ENCODE results near the gene SPAG9. TPM values are rescaled to one million over a fixed set of nuclear protein-coding genes. Genes with fewer than 3 reads are reported as not detected.
A peak's percentile ranks its signal among the peaks of the same experiment; 100 is the strongest.

Gene SPAG9
- total and polyA plus RNA-seq, 2 of the 8 experiments (the other 6 are each of a cell fraction or from before 2014, with no cell fraction given), result 9.8 to 63.8 TPM

DNA sequence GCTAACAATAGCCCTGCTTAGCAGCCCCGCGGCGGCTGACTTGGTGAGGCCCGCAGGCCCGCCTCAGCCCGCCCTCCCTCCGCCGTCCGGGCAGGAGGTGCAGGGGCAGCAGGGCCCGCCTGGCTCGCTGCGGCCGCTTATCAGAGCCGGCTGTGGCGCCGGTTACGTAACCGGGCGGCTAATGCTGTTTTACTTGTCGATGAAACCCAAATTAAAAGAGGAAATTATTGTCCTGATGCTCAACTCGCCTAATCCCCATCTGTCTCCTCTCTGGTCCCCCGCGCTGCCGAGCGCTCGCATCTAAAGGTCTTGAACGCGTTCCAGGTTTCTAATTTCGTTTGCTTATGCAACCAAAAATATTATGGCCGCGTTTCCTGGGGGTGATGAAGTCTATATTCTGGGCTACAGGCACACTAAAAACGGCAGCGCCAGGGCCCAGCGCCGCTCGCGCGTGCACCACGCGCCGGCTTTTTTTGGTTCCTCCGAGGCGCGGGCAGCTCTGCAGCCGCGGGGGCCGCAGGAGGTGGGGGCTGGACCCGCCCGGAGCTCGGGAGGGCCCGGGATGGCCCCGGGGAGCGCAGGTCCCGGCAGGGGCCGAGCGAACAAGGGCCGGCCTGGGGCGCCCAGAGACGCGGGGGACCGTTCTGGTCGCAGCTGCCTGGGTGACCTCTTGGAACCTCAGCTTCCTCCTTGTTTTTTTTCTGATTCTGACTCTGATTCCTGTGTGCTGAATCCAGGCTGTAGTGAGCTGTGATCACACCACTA, 189.3 kb downstream of the SPAG9 start:
- Histone ChIP-seq H3K4me2 (ENCODE audit: insufficient read depth in 1 of 2, low read depth in 2 of 2, low read length in 2 of 2) (peak overlapping the region; percentile 82), H2AFZ (ENCODE audit: low read length) (peak overlapping the region; percentile 70; the same call in 1 of the 2 replicates), H3K18ac (ENCODE audit: extremely low read depth, low read length) (peak overlapping the region; percentile 75), H3K9ac (replicated peaks in 1 of 4; ENCODE audit: extremely low read depth in 1 of 4, low read depth in 3 of 4, low read length in 3 of 4) (peak overlapping the region in 3 of 4 experiments; percentile 1 to 64 (median 42); a peak in 3 of 7 replicates), H4K91ac (replicated peaks; ENCODE audit: insufficient read length, low read length) (peak overlapping the region; percentile 31), H4K5ac (ENCODE audit: insufficient read length, low read depth, low read length) (peak overlapping the region; percentile 21), H2AK5ac (ENCODE audit: low read depth, low read length) (no peak overlapping the region), H3K79me2 (ENCODE audit: control insufficient read depth in 1 of 2, insufficient read depth in 2 of 2, low read length in 2 of 2) (no peaks in the 10 kb centered on the region), H2BK15ac (ENCODE audit: low read length) (no peak overlapping the region), H3K36me3 (ENCODE audit: control insufficient read depth in 2 of 4, insufficient read depth in 4 of 4, low read length in 3 of 4) (no peaks in the 10 kb centered on the region), H3K27ac (ENCODE audit: low read depth, low read length) (no peak overlapping the region), H3K14ac (ENCODE audit: insufficient read length) (no peak overlapping the region), H3K56ac (replicated peaks; ENCODE audit: insufficient read length, low read depth, low read length) (no peak overlapping the region), H3K4ac (replicated peaks; ENCODE audit: insufficient read length, low read depth, low read length) (peak overlapping the region; percentile 50), H4K20me1 (replicated peaks in 1 of 2; ENCODE audit: control insufficient read depth in 1 of 2, insufficient read depth in 2 of 2, low read length in 2 of 2) (no peaks in the 10 kb centered on the region), H2BK5ac (ENCODE audit: low read depth, low read length) (no peak overlapping the region), H3K27me3 (replicated peaks in 1 of 4; ENCODE audit: control insufficient read depth in 3 of 4, extremely low read depth in 1 of 4, insufficient read depth in 3 of 4, low read length in 3 of 4) (peaks cover 0 to 6% (median 5%) of the 10 kb centered on the region in 4 experiments; a peak in 4 of 7 replicates), H3K4me1 (replicated peaks in 1 of 4; ENCODE audit: control insufficient read depth in 3 of 4, insufficient read depth in 4 of 4, low read length in 3 of 4) (peaks cover 0 to 9% (median 6%) of the 10 kb centered on the region in 4 experiments), H4K8ac (ENCODE audit: extremely low read depth, insufficient read depth, low read length) (peak overlapping the region; percentile 88), H2BK12ac (ENCODE audit: low read depth, low read length) (no peak overlapping the region), H3K23me2 (ENCODE audit: low read depth, low read length) (peaks cover 3% of the 10 kb centered on the region), H3K9me3 (ENCODE audit: insufficient read depth in 2 of 2, low read depth in 1 of 2, low read length in 1 of 2) (no peaks in the 10 kb centered on the region), H3K23ac (ENCODE audit: insufficient read length) (no peak overlapping the region), H2BK20ac (ENCODE audit: low read length) (no peak overlapping the region; the same call in 1 of the 2 replicates), H2BK120ac (replicated peaks; ENCODE audit: low read depth, low read length) (no peak overlapping the region), H3K4me3 (ENCODE audit: extremely low read depth in 1 of 4, insufficient read depth in 2 of 4, low read depth in 3 of 4, low read length in 4 of 4) (peak overlapping the region; percentile 36 to 70 (median 47)), H3K79me1 (ENCODE audit: low read depth, low read length) (no peaks in the 10 kb centered on the region)
- POLR2A ChIA-PET (ENCODE audit: partially characterized antibody), result interaction anchor here (1.0 to 2.7 kb wide), 9 partner anchors 12 to 65 kb away, joined by 3 to 35 read pairs (median 6); partner anchors contain the start of gene TOB1
- DNase-seq (ENCODE audit: low read depth in 1 of 2, low spot score in 2 of 2) (peak in 1 of 2 experiments; percentile 77), FAIRE-seq (no peak)
- CTCF ChIA-PET (ENCODE audit: partially characterized antibody), result interaction anchor here (0.8 to 2.2 kb wide), 7 partner anchors 18 to 89 kb away, joined by 3 to 10 read pairs (median 4); no protein-coding TSS in a partner anchor
- WGBS, 2 experiments (ENCODE audit: extremely low coverage in 1 of 2, insufficient coverage in 1 of 2, insufficient read length in 1 of 2, insufficient replicate concordance in 2 of 2, low coverage in 1 of 2, low lambda C conversion rate in 2 of 2, missing lambda C conversion rate in 1 of 2), result 4% methylated on average over 52 of the region's 62 CpGs; no CpG with 5 or more reads in 1 of the 2 experiments
- TF ChIP-seq EP300 (IDR thresholded peaks at IDR 0.05; ENCODE audit: borderline replicate concordance in 1 of 2, low read depth in 2 of 2, low read length in 2 of 2), result no peak
- TF ChIP-seq, protein P1, sequence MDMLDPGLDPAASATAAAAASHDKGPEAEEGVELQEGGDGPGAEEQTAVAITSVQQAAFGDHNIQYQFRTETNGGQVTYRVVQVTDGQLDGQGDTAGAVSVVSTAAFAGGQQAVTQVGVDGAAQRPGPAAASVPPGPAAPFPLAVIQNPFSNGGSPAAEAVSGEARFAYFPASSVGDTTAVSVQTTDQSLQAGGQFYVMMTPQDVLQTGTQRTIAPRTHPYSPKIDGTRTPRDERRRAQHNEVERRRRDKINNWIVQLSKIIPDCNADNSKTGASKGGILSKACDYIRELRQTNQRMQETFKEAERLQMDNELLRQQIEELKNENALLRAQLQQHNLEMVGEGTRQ (IDR thresholded peaks at IDR 0.05; ENCODE audit: low read length), result no peak

Measured in H1 (cell line).